Right lobe of liver (tissue), 4 donors: ENCODE data around the gene STAG2.

Experiments used
- CTCF ChIP-seq, 4 donors: fragments of 200-600 bp in 3 of 4; fragments of 450-650 bp in 1 of 4; IDR thresholded peaks; one replicate each; pipeline versions ENCODE4 v1.5.1 to v1.8.0; 2016 to 2022; ENCODE audit warnings: antibody characterized with exemption in 4 of 4, mild to moderate bottlenecking in 2 of 4
- POLR2A ChIP-seq: fragments of 450-650 bp; IDR thresholded peaks from one replicate; pipeline ENCODE4 v1.6.1; 2017; ENCODE audit warnings: antibody characterized with exemption, mild to moderate bottlenecking
- donor health status: DM: no; HTN: no; CAD: no.
- donor health status: DM: no; HTN: no; CAD: no.
- donor health status: DM: no; HTN: yes; CAD: no.

DNA sequence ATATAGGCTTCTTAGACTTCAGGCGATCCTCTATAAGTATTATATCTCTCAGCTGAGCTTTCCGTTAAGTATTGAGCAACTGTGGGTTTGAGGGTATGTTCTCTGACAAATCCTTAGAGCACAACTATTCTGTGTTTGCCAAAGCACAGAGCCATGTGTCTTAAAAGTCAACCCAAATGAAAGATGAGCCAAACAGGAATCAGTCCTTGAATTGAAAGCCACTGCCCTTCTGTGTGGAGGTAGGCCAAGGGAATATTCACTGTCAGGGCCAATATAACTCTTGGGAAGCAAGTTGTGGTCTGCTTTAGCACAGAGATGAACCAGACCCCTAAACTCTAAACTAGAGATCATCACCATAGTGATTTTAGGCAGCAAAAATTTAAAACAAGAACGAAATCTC, 164.0 kb downstream of the STAG2 start:
- TF ChIP-seq CTCF (IDR thresholded peaks at IDR 0.05) (no peak), POLR2A (no peak)
